ENCODE results near the gene RRAS. TPM values are rescaled to one million over a fixed set of nuclear protein-coding genes. Genes with fewer than 3 reads are reported as not detected.

RRAS gene
- total RNA-seq, 6 experiments from 2014 or later: 8.5 to 16.4 (median 11.5) TPM

DNA sequence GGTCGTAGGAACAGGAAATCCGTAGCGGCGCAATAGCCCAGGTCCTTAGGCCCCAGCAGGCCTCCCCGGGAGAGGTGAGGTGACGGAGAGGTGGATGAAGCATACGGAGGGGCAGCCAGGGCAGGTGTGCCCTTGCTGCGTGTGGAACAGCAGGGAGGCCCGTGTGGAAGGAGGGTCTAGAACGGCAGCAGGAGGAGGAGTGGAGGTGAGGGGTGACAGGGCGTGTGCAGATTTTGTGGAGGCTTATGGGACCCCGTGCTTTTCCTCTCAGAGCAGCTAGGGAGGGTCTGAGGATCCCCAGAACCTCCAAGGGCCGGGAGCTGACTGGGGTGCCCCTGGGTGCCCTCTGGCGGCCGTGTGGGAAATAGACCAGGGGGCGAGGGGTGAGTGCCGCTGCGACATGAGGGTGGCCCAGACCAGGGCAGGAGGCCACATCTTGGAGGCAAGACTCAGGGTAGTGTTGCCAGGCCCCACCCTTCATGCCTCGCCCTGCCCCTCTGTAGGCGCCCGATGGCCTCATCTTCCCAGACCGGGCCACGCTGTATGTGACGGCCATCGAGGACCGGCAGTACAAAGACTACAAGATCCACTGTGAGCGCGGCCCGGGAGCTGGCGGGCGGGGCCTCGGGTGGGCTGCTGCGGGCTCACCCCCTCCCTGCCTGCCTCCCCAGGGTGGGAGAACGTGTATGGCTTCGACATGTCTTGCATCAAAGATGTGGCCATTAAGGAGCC is 44.5 kb upstream of the RRAS start:
- H3K4me3 ChIP-seq: no peak overlapping the region
- intact Hi-C loops (cut with DNase I): loop anchor here in 1 of 2 donors (10.0 kb wide), 1 partner anchor 110 kb away; no protein-coding TSS in a partner anchor
- TF ChIP-seq POLR2A (IDR thresholded peaks at IDR 0.05): no peak
- TF ChIP-seq, protein P1, sequence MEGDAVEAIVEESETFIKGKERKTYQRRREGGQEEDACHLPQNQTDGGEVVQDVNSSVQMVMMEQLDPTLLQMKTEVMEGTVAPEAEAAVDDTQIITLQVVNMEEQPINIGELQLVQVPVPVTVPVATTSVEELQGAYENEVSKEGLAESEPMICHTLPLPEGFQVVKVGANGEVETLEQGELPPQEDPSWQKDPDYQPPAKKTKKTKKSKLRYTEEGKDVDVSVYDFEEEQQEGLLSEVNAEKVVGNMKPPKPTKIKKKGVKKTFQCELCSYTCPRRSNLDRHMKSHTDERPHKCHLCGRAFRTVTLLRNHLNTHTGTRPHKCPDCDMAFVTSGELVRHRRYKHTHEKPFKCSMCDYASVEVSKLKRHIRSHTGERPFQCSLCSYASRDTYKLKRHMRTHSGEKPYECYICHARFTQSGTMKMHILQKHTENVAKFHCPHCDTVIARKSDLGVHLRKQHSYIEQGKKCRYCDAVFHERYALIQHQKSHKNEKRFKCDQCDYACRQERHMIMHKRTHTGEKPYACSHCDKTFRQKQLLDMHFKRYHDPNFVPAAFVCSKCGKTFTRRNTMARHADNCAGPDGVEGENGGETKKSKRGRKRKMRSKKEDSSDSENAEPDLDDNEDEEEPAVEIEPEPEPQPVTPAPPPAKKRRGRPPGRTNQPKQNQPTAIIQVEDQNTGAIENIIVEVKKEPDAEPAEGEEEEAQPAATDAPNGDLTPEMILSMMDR (IDR thresholded peaks at IDR 0.05): peak; percentile 23 to 41 (median 32)
- H3K4me1 ChIP-seq: peaks cover 0 to 10% (median 0%) of the 10 kb centered on the region in 4 donors
- 100% methylated on average over 4 of the region's 35 CpGs for WGBS (ENCODE audit: insufficient coverage, low coverage, low lambda C conversion rate, missing lambda C conversion rate)
- no peak overlapping the region for H3K27ac ChIP-seq
- H3K27me3 ChIP-seq: no peaks in the 10 kb centered on the region
- peaks cover 0 to 42% (median 9%) of the 10 kb centered on the region in 4 donors for H3K36me3 ChIP-seq
- no peak for ATAC-seq
- no peak for DNase-seq
- no peaks in the 10 kb centered on the region for H3K9me3 ChIP-seq

- no peak overlapping the region for H3K4me3 ChIP-seq
- no peaks in the 10 kb centered on the region for H3K27me3 ChIP-seq
- ATAC-seq (no peak), DNase-seq (no peak)
- peaks cover 0 to 10% (median 0%) of the 10 kb centered on the region in 4 donors for H3K4me1 ChIP-seq
- no peak for TF ChIP-seq POLR2A (IDR thresholded peaks at IDR 0.05)
- TF ChIP-seq, protein P1 (IDR thresholded peaks at IDR 0.05): no peak
- no peaks in the 10 kb centered on the region for H3K9me3 ChIP-seq
- peaks cover 0 to 42% (median 9%) of the 10 kb centered on the region in 4 donors for H3K36me3 ChIP-seq
- H3K27ac ChIP-seq: no peak overlapping the region
- 93% methylated on average over 6 of the region's 18 CpGs for WGBS (ENCODE audit: insufficient coverage, low coverage, low lambda C conversion rate, missing lambda C conversion rate)
- intact Hi-C loops (cut with DNase I): loop anchor here in 1 of 2 donors (10.0 kb wide), 1 partner anchor 109 kb away; no protein-coding TSS in a partner anchor
Measured at GRCh38 chr19:49683814-49684250, 43.9 kb upstream of the RRAS start.

DNA sequence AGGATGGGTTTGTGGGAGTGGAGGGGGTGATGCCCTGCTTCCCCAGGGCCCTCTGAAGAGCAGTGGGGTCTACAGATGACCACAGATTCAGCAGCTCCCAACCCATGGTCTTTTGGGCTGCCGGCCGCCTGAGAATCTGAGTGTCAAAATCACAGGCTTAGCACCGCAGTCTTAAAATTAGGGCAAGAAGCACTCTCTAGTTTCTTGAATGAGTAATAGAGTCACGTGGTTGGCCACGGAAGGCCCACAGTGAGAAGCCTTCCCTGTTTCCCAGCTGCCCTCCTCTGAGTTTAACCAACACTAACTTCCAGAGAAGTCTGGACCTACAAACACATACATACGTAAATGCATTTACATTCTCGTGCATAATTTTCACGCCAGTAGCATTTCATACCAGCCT is 42.3 kb upstream of the RRAS start:
- no peak for DNase-seq
- 94% methylated on average over 3 of the region's 8 CpGs for WGBS (ENCODE audit: insufficient coverage, low coverage, low lambda C conversion rate, missing lambda C conversion rate)
- TF ChIP-seq POLR2A (IDR thresholded peaks at IDR 0.05): no peak
- TF ChIP-seq, protein P1 (IDR thresholded peaks at IDR 0.05): no peak
- no peaks in the 10 kb centered on the region for H3K27me3 ChIP-seq
- no peak overlapping the region for H3K4me3 ChIP-seq
- peaks cover 0 to 10% (median 4%) of the 10 kb centered on the region in 4 donors for H3K4me1 ChIP-seq
- no peak for ATAC-seq
- no peak overlapping the region for H3K27ac ChIP-seq
- H3K9me3 ChIP-seq: no peaks in the 10 kb centered on the region
- peaks cover 0 to 42% (median 9%) of the 10 kb centered on the region in 4 donors for H3K36me3 ChIP-seq
- intact Hi-C loops (cut with DNase I): loop anchor here in 1 of 2 donors (10.0 kb wide), 1 partner anchor 107 kb away; no protein-coding TSS in a partner anchor

GRCh38 chr19:49681830-49682229 is 41.9 kb upstream of the RRAS start:
- no peaks in the 10 kb centered on the region for H3K9me3 ChIP-seq
- ATAC-seq (no peak), DNase-seq (no peak)
- H3K36me3 ChIP-seq: peaks cover 0 to 42% (median 9%) of the 10 kb centered on the region in 4 donors
- no peak overlapping the region for H3K27ac ChIP-seq
- no peak overlapping the region for H3K4me3 ChIP-seq
- TF ChIP-seq, protein P1 (IDR thresholded peaks at IDR 0.05): no peak
- no peak for TF ChIP-seq POLR2A (IDR thresholded peaks at IDR 0.05)
- WGBS (ENCODE audit: insufficient coverage, low coverage, low lambda C conversion rate, missing lambda C conversion rate): 84% methylated on average over 12 of the region's 19 CpGs
- intact Hi-C loops (cut with DNase I): loop anchor here in 1 of 2 donors (10.0 kb wide), 1 partner anchor 107 kb away; no protein-coding TSS in a partner anchor
- peaks cover 0 to 10% (median 4%) of the 10 kb centered on the region in 4 donors for H3K4me1 ChIP-seq
- H3K27me3 ChIP-seq: no peaks in the 10 kb centered on the region

All from right lobe of liver (tissue), 6 donors.